HepG2 (cell line): ENCODE results near the gene LRRC72. TPM values are rescaled to one million over a fixed set of nuclear protein-coding genes. Genes with fewer than 3 reads are reported as not detected.

Experiments
- ATAC-seq: fragments of 200-7000 bp; cut with Tn5 transposase; 3 replicates; pipeline ENCODE4 v1.9.1; 2020; ENCODE audit warnings: mild to moderate bottlenecking, moderate library complexity
- BruUV-seq: library from RNA; stranded (reverse); fragments of 400-500 nt; replicated peaks from 2 replicates; lab custom pipeline; 2021; lab: Mats Ljungman, UMichigan
- CTCF ChIA-PET: fragments of 300-600 bp; formaldehyde crosslinking; extraction: SDS; loops from one replicate; lab custom pipeline; 2021; ENCODE audit warnings: low total read pairs, inconsistent platforms, low intra/inter-chr PET ratio; lab: Yijun Ruan, JAX
- POLR2A ChIA-PET: fragments of 350-600 bp; sonication (Branson Sonifier 250); formaldehyde crosslinking; loops from one replicate; lab custom pipeline; 2020; ENCODE audit warnings: antibody characterized with exemption, inconsistent platforms; lab: Yijun Ruan, JAX
- DNase-seq: peaks from one replicate; pipeline ENCODE4 v3.0.0-alpha.2; 2015; ENCODE audit warnings: low spot score
- FAIRE-seq: peaks from 3 replicates; lab custom pipeline; 2011; peaks lifted over from hg19 to GRCh38; lab: Jason Lieb, UNC
- H2AFZ ChIP-seq: one replicate; pipeline ENCODE4 v1.6.1; 2011; ENCODE audit warnings: low read length, inconsistent platforms
- H3K27ac ChIP-seq: fragments of 300-600 bp; 3 replicates; pipeline ENCODE4 v1.8.0; 2011; ENCODE audit warnings: mixed run types, mild to moderate bottlenecking, mixed read lengths, low read length, inconsistent platforms; ENCODE audit not compliant: insufficient read depth; ENCODE audit errors: extremely low read length
- H3K27me3 ChIP-seq, 2 experiments: fragments of 200-600 bp in 1 of 2; 2 replicates in 1 of 2; 3 replicates in 1 of 2; pipeline versions ENCODE4 v1.6.0 to v1.8.0; 2011; ENCODE audit warnings: low read length in 2 of 2, mild to moderate bottlenecking in 2 of 2, moderate library complexity in 2 of 2, inconsistent platforms in 1 of 2; ENCODE audit not compliant: insufficient read depth in 2 of 2, control insufficient read depth in 1 of 2
- H3K36me3 ChIP-seq, 2 experiments: fragments of 200-600 bp in 1 of 2; replicated peaks in 1 of 2; 2 replicates in 1 of 2; 3 replicates in 1 of 2; pipeline versions ENCODE4 v1.5.1 to v1.8.0; 2011; ENCODE audit warnings: low read length in 2 of 2, inconsistent platforms in 1 of 2; ENCODE audit not compliant: insufficient read depth in 2 of 2, control insufficient read depth in 1 of 2
- H3K4me1 ChIP-seq: 2 replicates; pipeline ENCODE4 v1.5.1; 2012; ENCODE audit warnings: low read length, inconsistent platforms; ENCODE audit not compliant: insufficient read depth
- H3K4me2 ChIP-seq: 2 replicates; pipeline ENCODE4 v1.6.0; 2011; ENCODE audit warnings: low read depth, low read length, inconsistent platforms
- H3K4me3 ChIP-seq, 3 experiments: fragments of 200-600 bp in 1 of 3; sonication (generic), shearing (Covaris generic) in 1 of 3; replicated peaks in 1 of 3; 2 replicates each; pipeline ENCODE4 v1.5.1; 2011 to 2016; ENCODE audit warnings: low read length in 3 of 3, inconsistent platforms in 2 of 3, low read depth in 2 of 3, mild to moderate bottlenecking in 2 of 3, control low read depth in 1 of 3, mixed read lengths in 1 of 3; ENCODE audit not compliant: insufficient read depth in 1 of 3
- H3K79me2 ChIP-seq: one replicate; pipeline ENCODE4 v1.6.1; 2011; ENCODE audit warnings: low read length, inconsistent platforms; ENCODE audit not compliant: insufficient read depth
- H3K9ac ChIP-seq: 2 replicates; pipeline ENCODE4 v1.6.0; 2011; ENCODE audit warnings: mild to moderate bottlenecking, low read depth, low read length, inconsistent platforms; ENCODE audit not compliant: insufficient read depth
- H3K9me3 ChIP-seq: 2 replicates; pipeline ENCODE4 v1.5.1; 2012; ENCODE audit warnings: mild to moderate bottlenecking, low read length
- H4K20me1 ChIP-seq: 2 replicates; pipeline ENCODE4 v1.6.0; 2011; ENCODE audit warnings: inconsistent platforms, mild to moderate bottlenecking, low read length, moderate library complexity; ENCODE audit not compliant: insufficient read depth
- HCFC1 ChIP-seq: fragments of 150-350 bp; IDR thresholded peaks from 2 replicates; pipeline ENCODE4 v1.6.1; 2014; ENCODE audit warnings: low read depth, low read length
- ZNF616 ChIP-seq: sonication (generic); formaldehyde crosslinking; IDR thresholded peaks from 2 replicates; pipeline ENCODE4 v1.5.0; 2020; ENCODE audit warnings: low read depth, mild to moderate bottlenecking, missing genetic modification reagents
- WGBS: methylation state at CpG from one replicate; pipeline ENCODE4 v1.1.6; 2017; ENCODE audit warnings: low lambda C conversion rate; 5-methylcytosine and 5-hydroxymethylcytosine counted together
- in situ Hi-C: cut with HindIII; loops from 2 replicates; pipeline ENCODE4 v1.10.0; 2017; ENCODE audit warnings: low pct_unique_long_range_greater_than_20kb; ENCODE audit not compliant: extremely low pct_ligation_motif_present
- intact Hi-C: fragments of 100-400 bp; cut with micrococcal nuclease; formaldehyde crosslinking; loops from one replicate; pipeline ENCODE4 v1.10.0; 2022; ENCODE audit not compliant: unreplicated experiment
- polyA plus RNA-seq, 8 experiments: library from polyadenylated mRNA; depleted of rRNA in 3 of 8; stranded (reverse) in 7 of 8; unstranded in 1 of 8; fragments of >200 nt; fragmentation: Illumina TruSeq in 4 of 8; extraction: Trizol in 4 of 8; gene quantifications; 2 replicates each; pipeline versions ENCODE4 v1.2.1 to v1.2.3, GENCODE V29; 2011 to 2016; ENCODE audit warnings: low read depth in 4 of 8, missing spikeins in 1 of 8, mixed read lengths in 1 of 8; ENCODE audit not compliant: insufficient read depth in 1 of 8
- total RNA-seq, 5 experiments: library from RNA; depleted of rRNA; stranded (reverse); fragments of >200 nt; fragmentation: Illumina TruSeq; extraction: Trizol; gene quantifications; 2 replicates each; pipeline ENCODE4 v1.2.3, GENCODE V29; 2016; ENCODE audit warnings: low read depth in 1 of 5
- TF ChIP-seq, protein P1 (sequence below): sonication (generic); formaldehyde crosslinking; IDR thresholded peaks from 2 replicates; pipeline ENCODE4 v1.8.1; 2023; ENCODE audit warnings: missing genetic modification reagents, inconsistent platforms, borderline replicate concordance

LRRC72 gene
- total and polyA plus RNA-seq, 2 of the 13 experiments (the other 11 are each of a cell fraction or from before 2014, with no cell fraction given) = not detected

GRCh38 chr7:16556359-16556758, 29.7 kb downstream of the LRRC72 start:
- intact Hi-C loops = no loop called here
- CTCF ChIA-PET = no interaction called here
- no TSS peak for BruUV-seq

GRCh38 chr7:16558761-16559302, 32.2 kb downstream of the LRRC72 start:
- WGBS = 64% methylated on average over 4 of the region's 4 CpGs
- ChIA-PET POLR2A (no interaction called here), CTCF (no interaction called here)
- H3K9ac ChIP-seq = no peak overlapping the region
- H3K9me3 ChIP-seq = no peaks in the 10 kb centered on the region
- no TSS peak for BruUV-seq
- H3K4me3 ChIP-seq = no peak overlapping the region
- DNase-seq (no peak), ATAC-seq (no peak), FAIRE-seq (no peak)
- H3K27me3 ChIP-seq = no peaks in the 10 kb centered on the region
- no peaks in the 10 kb centered on the region for H3K36me3 ChIP-seq
- H3K4me1 ChIP-seq = no peaks in the 10 kb centered on the region
- TF ChIP-seq HCFC1 = no peak
- TF ChIP-seq, protein P1, sequence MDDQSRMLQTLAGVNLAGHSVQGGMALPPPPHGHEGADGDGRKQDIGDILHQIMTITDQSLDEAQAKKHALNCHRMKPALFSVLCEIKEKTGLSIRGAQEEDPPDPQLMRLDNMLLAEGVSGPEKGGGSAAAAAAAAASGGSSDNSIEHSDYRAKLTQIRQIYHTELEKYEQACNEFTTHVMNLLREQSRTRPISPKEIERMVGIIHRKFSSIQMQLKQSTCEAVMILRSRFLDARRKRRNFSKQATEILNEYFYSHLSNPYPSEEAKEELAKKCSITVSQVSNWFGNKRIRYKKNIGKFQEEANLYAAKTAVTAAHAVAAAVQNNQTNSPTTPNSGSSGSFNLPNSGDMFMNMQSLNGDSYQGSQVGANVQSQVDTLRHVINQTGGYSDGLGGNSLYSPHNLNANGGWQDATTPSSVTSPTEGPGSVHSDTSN (CRISPR knock-in tag) = no peak
- in situ Hi-C loops = no loop called here
- no peak overlapping the region for H3K27ac ChIP-seq
- intact Hi-C loops = no loop called here
- H3K4me2 ChIP-seq = no peak overlapping the region
- H3K79me2 ChIP-seq = no peaks in the 10 kb centered on the region
- H4K20me1 ChIP-seq = no peaks in the 10 kb centered on the region
- H2AFZ ChIP-seq = no peak overlapping the region

More at GRCh38 chr7:16556359-16556758, 29.7 kb downstream of the LRRC72 start:
- Histone ChIP-seq H3K27ac (no peak overlapping the region), H3K4me3 (no peak overlapping the region), H3K9ac (no peak overlapping the region), H3K4me1 (no peaks in the 10 kb centered on the region), H3K9me3 (no peaks in the 10 kb centered on the region), H2AFZ (no peak overlapping the region), H3K4me2 (no peak overlapping the region), H3K27me3 (no peaks in the 10 kb centered on the region), H3K79me2 (no peaks in the 10 kb centered on the region), H3K36me3 (no peaks in the 10 kb centered on the region), H4K20me1 (no peaks in the 10 kb centered on the region)
- POLR2A ChIA-PET = no interaction called here
- ATAC-seq (no peak), DNase-seq (no peak), FAIRE-seq (no peak)
- no peak for TF ChIP-seq ZNF616 (CRISPR knock-in tag)
- in situ Hi-C loops = no loop called here
- WGBS = 0% methylated on average over 2 of the region's 2 CpGs
